Measurements from ENCODE around the gene ZNF140.

ZNF140 gene

DNA sequence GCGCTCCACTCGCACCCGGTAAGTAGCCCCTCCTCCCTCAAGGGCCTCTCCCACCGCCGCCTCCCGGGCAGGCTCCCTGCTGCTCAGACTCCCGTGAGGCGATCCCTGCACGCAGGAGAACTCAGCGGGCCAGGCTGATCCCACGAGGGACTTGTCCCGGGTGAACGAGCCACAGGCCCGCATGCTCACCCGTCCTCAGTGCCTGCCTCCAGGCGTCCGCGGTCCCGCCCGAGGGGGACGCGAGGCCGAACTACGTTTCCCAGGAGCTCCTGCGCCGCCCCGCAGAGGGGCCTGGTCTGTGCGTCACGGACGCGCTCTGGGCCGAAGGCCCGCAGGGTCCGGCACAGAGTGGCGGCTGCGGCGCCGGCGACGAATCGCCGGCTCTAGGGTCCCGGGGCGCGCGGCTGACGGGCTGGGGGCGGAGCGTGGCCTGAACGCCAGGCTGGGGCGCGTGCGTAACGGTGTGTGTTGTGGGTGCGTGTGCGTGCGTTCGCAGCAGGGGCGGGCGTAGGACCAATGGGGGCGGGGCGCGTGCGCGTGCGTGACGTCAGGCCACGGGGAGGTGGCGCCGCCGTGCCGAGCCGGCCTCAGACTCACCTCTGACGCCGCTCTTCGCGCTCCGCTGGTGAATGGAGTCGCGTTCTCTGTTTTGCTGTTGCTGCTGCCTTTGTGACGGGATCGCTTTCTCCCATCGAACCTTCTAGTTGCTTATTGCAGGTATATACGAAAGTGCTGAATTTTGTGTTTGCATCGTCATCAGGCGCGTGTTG, 49.5 kb downstream of the ZNF140 start, which contains the start of the genes ZNF10 and ZNF891:
ZNF10 (plus strand) TSS at position 590 of the 770 bp plus-strand sequence. CDS start 13,866 bp downstream, outside the sequence.
ZNF891 (minus strand) TSS at position 237 of the 770 bp plus-strand sequence. CDS start 8,356 bp downstream, outside the sequence.
- DNase-seq (ENCODE audit: low read depth) = peak; percentile 96

DNA sequence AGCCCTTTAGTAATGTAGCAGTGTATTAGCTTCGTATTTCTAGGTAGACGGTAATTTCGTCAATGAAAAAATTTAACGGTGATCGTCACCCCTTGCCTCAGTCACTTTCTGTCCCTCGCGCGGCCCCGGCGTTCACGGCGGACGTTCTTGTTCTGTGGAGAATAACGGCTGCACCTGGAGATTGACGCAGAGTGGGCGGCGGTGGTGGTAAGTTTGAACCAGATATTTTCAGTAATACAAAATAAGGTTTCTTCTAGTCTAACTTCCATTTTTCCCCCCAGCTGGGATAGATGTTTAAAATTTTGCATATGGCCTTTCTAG, 50.0 kb downstream of the ZNF140 start:
- DNase-seq (ENCODE audit: low read depth) = no peak

DNA sequence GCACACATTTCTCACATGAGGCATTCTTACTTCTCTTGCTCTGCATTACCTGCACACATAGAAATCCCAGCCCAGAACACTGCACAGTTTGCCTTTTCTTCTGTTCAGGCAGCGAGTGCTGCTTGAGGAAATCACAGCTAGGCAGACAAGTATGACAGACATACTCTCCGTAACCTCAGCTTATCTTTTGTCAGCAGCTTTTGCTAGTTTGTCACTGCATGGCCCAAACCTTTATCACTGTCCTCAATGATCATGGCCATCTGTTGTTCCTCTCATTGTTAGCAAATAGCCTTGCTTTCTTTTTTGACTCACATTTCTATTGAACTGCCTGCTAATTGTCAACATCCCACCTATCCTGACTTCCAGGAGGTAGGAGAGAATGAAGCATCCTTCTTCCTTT, 55.0 kb downstream of the ZNF140 start:
- no peak for DNase-seq (ENCODE audit: low read depth)

DNA sequence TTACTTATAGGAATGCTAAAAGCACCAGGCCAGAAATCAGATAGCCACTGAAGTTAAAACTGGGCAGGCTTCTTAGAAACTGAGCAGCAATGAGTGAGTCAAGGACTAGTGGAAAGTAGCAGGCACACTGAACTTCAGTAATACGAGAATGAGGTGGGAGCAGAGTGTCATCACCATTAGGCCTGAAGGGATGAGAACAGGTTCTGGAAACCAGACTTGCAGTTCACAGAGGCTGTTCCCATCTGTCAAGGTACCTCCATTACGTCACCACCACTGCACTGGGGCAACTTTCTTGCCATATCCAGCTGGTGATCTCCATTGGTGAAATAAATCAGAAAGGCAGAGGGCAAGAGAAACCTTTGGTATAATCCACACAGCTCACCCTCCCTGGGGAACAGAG, 65.3 kb downstream of the ZNF140 start:
- no peak for DNase-seq (ENCODE audit: low read depth)

DNA sequence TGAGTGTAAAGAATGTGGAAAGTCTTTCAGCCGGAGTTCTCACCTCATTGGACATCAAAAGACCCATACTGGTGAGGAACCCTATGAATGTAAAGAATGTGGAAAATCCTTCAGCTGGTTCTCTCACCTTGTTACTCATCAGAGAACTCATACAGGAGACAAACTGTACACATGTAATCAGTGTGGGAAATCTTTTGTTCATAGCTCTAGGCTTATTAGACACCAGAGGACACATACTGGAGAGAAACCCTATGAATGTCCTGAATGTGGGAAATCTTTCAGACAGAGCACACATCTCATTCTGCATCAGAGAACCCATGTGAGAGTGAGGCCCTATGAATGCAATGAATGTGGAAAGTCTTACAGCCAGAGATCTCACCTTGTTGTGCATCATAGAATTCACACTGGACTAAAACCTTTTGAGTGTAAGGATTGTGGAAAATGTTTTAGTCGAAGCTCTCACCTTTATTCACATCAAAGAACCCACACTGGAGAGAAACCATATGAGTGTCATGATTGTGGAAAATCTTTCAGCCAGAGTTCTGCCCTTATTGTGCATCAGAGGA, 75.5 kb downstream of the ZNF140 start:
- no peak for DNase-seq (ENCODE audit: low read depth)
